GM18861 (cell line): Measurements from ENCODE around the gene PGAP1.

Experiments
- ATAC-seq: cut with Tn5 transposase; IDR thresholded peaks from one replicate; pipeline ENCODE4 v1.9.1; 2021; ENCODE audit not compliant: unreplicated experiment

The PGAP1 gene

DNA sequence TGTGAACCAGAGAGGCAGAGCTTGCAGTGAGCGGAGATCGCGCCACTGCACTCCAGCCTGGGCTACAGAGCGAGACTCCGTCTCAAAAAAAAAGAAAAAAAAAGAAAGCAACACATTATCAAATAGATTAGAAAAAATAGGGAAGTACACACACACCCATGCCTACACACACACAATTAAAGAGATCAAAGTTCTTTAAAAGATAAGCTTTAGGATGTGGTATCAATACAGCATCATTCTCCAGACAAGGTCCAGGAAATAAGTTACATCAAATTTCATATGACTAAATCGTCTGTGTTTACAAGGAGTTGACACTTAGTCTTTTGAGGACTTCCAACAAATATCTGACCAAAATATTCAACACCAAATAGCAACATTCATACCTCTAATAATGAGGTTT lies 25.7 kb downstream of the PGAP1 start:
- no peak for ATAC-seq

GRCh38 chr2:196899976-196900375 lies 26.5 kb downstream of the PGAP1 start:
- no peak for ATAC-seq

DNA sequence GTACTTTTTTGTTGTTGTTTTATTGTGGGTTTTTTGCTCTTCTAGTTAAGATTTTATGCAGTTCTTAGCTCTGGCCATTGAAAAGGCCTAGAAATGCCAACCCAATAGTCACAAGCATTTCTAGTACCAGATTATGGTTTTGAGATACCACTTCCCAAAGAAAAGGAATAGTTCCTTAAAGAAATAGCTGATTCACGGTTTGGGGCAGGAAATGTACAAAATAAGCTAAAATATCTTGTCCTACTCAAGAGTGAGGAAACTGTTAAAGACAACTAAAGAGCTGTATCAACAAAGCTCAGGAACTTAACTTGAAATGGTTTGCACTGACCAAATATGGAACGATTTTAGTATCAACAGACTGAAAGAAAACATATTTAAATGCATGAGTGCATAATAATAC lies 35.4 kb downstream of the PGAP1 start:
- ATAC-seq: no peak

- ATAC-seq: no peak
Observed at GRCh38 chr2:196887431-196887830, 39.1 kb downstream of the PGAP1 start.

DNA sequence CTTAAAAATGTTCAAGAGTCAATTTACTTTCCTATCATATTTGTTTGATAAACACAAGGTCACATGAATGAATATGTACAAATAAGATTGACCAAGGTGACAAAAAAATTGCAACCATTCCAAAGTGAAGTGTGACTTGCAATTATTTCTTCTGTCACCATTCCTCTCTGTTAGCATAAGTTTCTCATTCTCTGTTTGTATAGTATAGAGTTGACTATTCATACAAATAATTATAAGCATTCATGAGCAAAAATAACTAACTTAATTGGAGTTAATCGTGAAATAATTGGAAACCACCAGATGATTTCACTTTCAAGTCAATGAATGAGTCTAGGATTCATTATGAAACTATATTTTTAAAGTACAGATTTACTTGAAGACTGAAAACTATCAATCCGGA lies 42.1 kb downstream of the PGAP1 start:
- no peak for ATAC-seq

- ATAC-seq: no peak
Observed at GRCh38 chr2:196876364-196876763, 50.1 kb downstream of the PGAP1 start.

DNA sequence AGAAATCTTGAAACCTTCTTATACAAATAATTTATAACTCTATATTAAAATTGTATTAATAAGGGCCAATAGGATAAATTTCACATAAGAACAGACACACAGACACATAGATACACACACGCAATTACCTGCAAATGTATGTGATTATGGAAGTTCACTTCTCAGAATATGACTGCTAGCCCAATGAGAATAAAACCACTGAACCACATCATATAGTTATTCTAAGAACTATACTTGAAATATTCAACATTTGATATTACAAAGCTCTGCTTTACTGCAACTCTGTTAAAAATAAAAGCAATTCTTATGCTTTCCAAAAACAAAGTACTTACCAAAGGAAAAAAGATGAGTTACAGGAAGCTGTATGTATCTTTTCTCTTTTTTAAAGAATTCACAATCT lies 51.1 kb downstream of the PGAP1 start:
- no peak for ATAC-seq

- ATAC-seq: no peak
Observed at GRCh38 chr2:196873511-196873910, 53.0 kb downstream of the PGAP1 start.

GRCh38 chr2:196854629-196855028 lies 71.9 kb downstream of the PGAP1 start:
- no peak for ATAC-seq

DNA sequence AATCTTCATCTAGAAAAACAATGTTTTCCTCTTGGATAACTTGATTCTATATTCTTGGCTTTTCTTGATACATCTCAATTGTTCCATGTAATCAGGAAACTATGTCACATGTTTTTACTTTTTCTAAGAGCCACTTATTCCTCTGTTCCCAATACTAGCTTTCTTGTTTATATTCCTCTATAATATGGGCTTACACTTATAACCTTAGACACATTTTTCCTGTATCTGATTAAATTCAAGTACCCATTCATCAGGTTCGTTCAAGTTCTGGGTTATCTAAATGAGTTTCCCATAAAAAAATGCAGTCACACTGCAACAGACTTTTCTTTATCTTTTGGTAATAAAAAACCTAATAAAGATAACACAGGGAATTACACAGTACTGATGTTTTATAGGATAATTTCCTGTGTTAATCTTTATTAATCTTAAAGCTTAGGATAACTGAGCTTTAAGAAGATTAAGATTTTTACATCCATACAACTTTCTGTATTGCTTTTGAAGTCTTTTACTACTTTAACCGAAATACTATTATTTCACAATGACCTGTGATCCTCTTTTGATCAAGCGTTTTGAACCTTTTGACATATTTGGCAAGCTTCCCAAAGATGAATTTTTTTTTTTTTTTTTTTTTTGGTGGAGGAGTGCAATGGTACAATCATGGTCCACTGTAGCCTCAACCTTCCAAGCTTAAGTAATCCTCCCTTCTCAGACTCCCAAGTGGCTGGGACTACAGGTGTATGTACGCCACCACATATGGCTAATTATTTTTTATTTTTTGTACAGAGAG lies 73.0 kb downstream of the PGAP1 start:
- no peak for ATAC-seq

GRCh38 chr2:196851088-196851487 lies 75.4 kb downstream of the PGAP1 start:
- ATAC-seq: no peak

DNA sequence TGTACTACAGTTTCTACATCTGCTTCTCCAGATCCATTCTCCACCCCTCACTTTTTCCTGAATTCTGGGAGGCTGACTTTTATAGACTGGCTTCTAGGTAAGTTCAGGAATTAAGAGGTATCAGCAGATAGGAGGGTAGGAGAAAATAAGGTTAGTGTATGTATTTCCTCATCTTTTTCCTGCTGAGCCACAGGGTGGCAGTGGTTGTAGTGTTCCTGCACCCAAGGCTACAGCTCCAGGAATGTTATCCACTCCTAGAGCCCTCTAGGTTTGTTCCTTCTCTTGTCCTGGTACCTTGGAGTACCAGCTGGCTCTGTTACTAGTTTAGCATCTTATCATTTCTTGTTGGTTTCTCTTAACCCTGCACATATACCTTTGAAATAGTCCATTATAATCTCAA lies 76.6 kb downstream of the PGAP1 start:
- no peak for ATAC-seq

DNA sequence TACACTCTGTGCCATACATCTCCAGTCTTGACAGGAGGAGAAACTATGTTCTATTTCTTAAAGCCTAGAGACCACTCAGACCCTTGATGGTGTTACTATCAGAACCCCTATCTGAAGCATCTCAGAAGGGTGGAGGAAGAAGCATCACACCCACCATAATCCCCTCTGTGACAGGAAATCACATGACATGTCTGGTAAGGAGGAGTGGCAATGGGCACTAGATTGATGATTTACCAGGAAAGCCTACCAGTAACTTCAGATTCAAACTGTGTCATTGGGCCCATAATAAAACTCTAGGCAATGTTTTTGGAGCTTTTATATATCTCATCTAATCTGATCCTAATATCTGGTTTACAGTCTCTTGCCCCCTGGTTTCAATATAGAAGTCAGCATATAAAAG lies 80.2 kb downstream of the PGAP1 start:
- no peak for ATAC-seq

- no peak for ATAC-seq
Observed at GRCh38 chr2:196845371-196845770, 81.1 kb downstream of the PGAP1 start.

GRCh38 chr2:196840171-196840570 lies 86.3 kb downstream of the PGAP1 start:
- no peak for ATAC-seq

- ATAC-seq: no peak
Observed at GRCh38 chr2:196839574-196839973, 86.9 kb downstream of the PGAP1 start.

DNA sequence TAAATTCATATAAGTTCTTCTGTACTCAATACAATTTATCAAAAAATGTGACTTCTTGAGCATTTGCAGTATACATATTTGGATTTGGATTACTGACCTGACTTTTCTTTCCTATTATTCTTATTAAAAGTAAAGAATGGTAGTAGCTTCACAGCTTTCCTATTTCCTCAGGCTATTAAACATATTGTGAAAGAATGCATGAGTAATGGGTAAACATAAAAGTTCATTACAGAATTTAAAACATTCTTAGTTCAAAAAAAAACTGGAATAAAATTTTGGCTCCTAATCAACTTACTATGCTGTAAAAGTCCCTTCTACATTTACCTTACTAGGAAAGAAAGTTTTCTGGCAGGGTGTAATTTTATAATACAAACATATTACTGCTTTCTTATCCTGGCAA lies 90.1 kb downstream of the PGAP1 start:
- no peak for ATAC-seq

DNA sequence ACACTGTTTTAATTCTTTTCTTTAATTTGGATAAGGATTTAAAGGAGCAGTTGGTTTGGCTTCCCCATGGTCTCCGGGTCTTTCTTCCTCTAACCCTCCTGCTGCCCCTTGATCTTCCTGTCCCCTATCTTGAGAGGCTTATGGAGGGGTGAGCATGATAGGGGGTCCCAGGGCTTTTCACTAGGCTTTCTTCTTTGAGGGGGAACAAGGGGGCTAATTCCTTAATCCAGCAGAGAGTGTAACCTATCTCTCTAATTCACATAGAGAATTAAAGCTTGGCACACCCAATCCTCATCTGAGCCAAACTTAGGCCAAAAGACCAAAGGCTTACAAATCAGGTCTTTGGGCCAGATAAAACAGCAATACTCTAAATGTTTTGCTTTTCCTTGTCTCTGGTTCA lies 95.8 kb downstream of the PGAP1 start:
- ATAC-seq: no peak

DNA sequence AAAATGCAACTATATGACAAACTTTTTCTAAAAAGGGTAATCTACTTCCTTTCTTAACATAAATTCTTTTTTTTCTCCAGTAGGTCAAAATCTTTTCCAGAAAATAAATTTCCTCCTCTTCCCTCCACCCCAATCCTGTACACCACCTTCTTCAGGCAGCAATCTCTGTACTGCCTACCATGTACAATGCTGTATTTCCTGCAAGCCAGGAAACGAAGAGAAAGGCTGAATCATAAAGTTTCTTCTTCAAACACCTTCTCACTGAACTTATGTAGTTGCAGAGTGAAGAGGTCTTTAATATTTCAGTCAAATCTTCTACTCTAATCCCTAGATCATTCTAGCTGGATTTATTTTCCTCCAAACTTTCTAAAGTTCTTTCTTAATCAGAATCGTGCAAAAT lies 99.2 kb downstream of the PGAP1 start:
- ATAC-seq: no peak

GRCh38 chr2:196823750-196824522 lies 102.6 kb downstream of the PGAP1 start:
- ATAC-seq: no peak

DNA sequence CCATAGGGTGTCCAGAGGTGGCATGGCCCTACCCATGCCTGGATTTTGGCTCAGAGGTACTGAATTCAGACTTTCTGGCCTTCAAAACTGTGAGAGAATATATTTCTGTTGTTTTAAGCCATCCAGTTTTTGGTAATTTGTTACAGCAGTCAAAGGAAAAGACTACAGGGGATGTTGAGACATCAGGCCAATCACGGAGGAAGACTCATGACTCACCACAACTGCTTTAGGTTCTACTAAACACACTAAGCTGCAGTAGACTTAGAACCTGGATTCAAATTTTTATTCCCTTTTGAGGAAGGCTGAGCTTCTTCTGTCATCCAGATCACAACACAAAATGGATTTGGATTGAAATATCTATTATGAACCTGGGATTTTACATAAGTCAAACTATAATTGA lies 105.3 kb downstream of the PGAP1 start:
- ATAC-seq: no peak

DNA sequence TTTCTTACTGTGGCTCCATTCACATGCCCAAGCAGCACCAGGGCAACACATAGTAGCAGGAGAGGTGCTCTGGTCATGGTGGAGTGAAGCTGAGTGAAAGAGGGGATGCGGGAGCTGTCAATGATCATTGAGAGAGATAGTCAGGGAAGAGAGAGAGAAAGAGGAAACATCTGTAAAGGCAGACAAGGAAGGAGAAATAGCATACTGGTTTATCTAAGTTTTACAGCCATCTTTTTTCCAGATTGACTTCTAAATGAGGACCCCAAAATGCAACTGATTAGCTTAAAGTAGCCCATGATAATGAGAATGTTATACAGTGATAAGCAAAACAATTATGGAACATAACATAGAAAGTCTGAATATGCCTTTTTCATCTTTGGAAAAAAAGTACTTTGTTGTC lies 117.2 kb downstream of the PGAP1 start, which contains the start of gene C2orf66:
C2orf66 (minus strand) TSS at position 96 of the 400 bp plus-strand sequence; CDS start at position 77, 19 bp downstream.
- ATAC-seq: no peak
